K562 (cell line): ENCODE measurements around the gene NUDT6. TPM values are rescaled to one million over a fixed set of nuclear protein-coding genes. Genes with fewer than 3 reads are reported as not detected.

Experiments
- ARID1B ChIP-seq: fragments of 450-650 bp; IDR thresholded peaks from 2 replicates; pipeline ENCODE4 v1.6.1; 2016; ENCODE audit warnings: antibody characterized with exemption, mild to moderate bottlenecking, inconsistent platforms
- CHD4 ChIP-seq: fragments of 200-600 bp; sonication (generic); IDR thresholded peaks from 3 replicates; pipeline ENCODE4 v1.6.1; 2012; ENCODE audit warnings: low read depth, mild to moderate bottlenecking, mixed read lengths, low read length, inconsistent platforms; ENCODE audit not compliant: insufficient read depth, insufficient replicate concordance, poor library complexity, severe bottlenecking
- CSDE1 ChIP-seq, 2 experiments: fragments of 450-650 bp; IDR thresholded peaks; 2 replicates each; pipeline ENCODE4 v1.6.1; 2016; ENCODE audit warnings: mild to moderate bottlenecking in 1 of 2
- FOXP4 ChIP-seq: sonication (generic); formaldehyde crosslinking; IDR thresholded peaks from 2 replicates; pipeline ENCODE4 v1.8.0; 2022; ENCODE audit warnings: mild to moderate bottlenecking, missing genetic modification reagents, borderline replicate concordance
- ILF3 ChIP-seq: fragments of 450-650 bp; IDR thresholded peaks from 2 replicates; pipeline ENCODE4 v1.6.1; 2018; ENCODE audit warnings: antibody characterized with exemption, mild to moderate bottlenecking, moderate library complexity, borderline replicate concordance
- KAT8 ChIP-seq: fragments of 450-650 bp; IDR thresholded peaks from 2 replicates; pipeline ENCODE4 v1.6.1; 2016; ENCODE audit warnings: low read depth, mild to moderate bottlenecking
- MEF2D ChIP-seq: conservative IDR thresholded peaks from 2 replicates; pipeline ENCODE4 v1.6.1; 2016; ENCODE audit warnings: low read depth, missing genetic modification characterization, missing compliant biosample characterization
- MEIS2 ChIP-seq: fragments of 450-650 bp; IDR thresholded peaks from 2 replicates; pipeline ENCODE4 v1.6.1; 2014; ENCODE audit warnings: mild to moderate bottlenecking; ENCODE audit not compliant: partially characterized antibody
- MLLT1 ChIP-seq, 2 experiments: fragments of 450-650 bp; IDR thresholded peaks; 2 replicates each; pipeline ENCODE4 v1.6.1; 2016
- NR2C1 ChIP-seq, 2 experiments: fragments of 450-650 bp; IDR thresholded peaks; 2 replicates each; pipeline ENCODE4 v1.6.1; 2017; ENCODE audit warnings: mild to moderate bottlenecking in 2 of 2, antibody characterized with exemption in 1 of 2, inconsistent platforms in 1 of 2, missing compliant biosample characterization in 1 of 2, missing genetic modification characterization in 1 of 2
- RBBP5 ChIP-seq: fragments of 200-600 bp; sonication (generic); IDR thresholded peaks from 2 replicates; pipeline ENCODE4 v1.6.1; 2012; ENCODE audit warnings: borderline replicate concordance, mild to moderate bottlenecking, low read length, control low read depth, inconsistent platforms; ENCODE audit not compliant: insufficient read depth, poor library complexity, severe bottlenecking
- TAF9B ChIP-seq: fragments of 450-650 bp; IDR thresholded peaks from 2 replicates; pipeline ENCODE4 v1.6.1; 2018; ENCODE audit warnings: mild to moderate bottlenecking; ENCODE audit not compliant: partially characterized antibody
- ZNF507 ChIP-seq: conservative IDR thresholded peaks from 2 replicates; pipeline ENCODE4 v1.6.1; 2017; ENCODE audit warnings: missing genetic modification characterization, missing compliant biosample characterization
- polyA plus RNA-seq, 8 experiments: library from polyadenylated mRNA; depleted of rRNA in 4 of 8; stranded (reverse) in 5 of 8; unstranded in 3 of 8; fragments of >200 nt; fragmentation: Nextera tagmentation in 2 of 8; fragmentation: Illumina TruSeq in 1 of 8; extraction: Ambion mirVana in 2 of 8; extraction: Trizol in 1 of 8; gene quantifications; 2 replicates each; pipeline versions ENCODE4 v1.2.1 to v1.2.3, GENCODE V29; 2011 to 2014; ENCODE audit warnings: inconsistent platforms in 1 of 8, missing spikeins in 1 of 8
- total RNA-seq, 7 experiments: library from RNA; depleted of rRNA in 6 of 7; stranded (reverse); fragments of >200 nt in 6 of 7; fragmentation: Illumina TruSeq in 2 of 7; extraction: Trizol in 2 of 7; gene quantifications; 2 replicates each; pipeline versions ENCODE4 v1.2.1 to v1.2.3, GENCODE V29; 2011 to 2021; ENCODE audit warnings: low replicate concordance in 1 of 7
- TF ChIP-seq, protein P1 (sequence below): fragments of 250-450 bp; sonication (Bioruptor Pico); IDR thresholded peaks from 2 replicates; pipeline ENCODE4 v1.4.0; 2020; ENCODE audit warnings: borderline replicate concordance
- TF ChIP-seq, protein P2 (sequence below): fragments of 450-650 bp; formaldehyde crosslinking; IDR thresholded peaks from 2 replicates; pipeline ENCODE4 v1.4.0; 2020; ENCODE audit warnings: mild to moderate bottlenecking, moderate library complexity
- TF ChIP-seq, protein P3 (sequence below): fragments of 450-650 bp; IDR thresholded peaks from 2 replicates; pipeline ENCODE4 v1.6.1; 2016
- TF ChIP-seq, protein P4 (sequence below): sonication (generic); formaldehyde crosslinking; IDR thresholded peaks from 2 replicates; pipeline ENCODE4 v1.8.0; 2022; ENCODE audit warnings: missing genetic modification reagents, mild to moderate bottlenecking, moderate library complexity, borderline replicate concordance

The NUDT6 gene
- total and polyA plus RNA-seq, 9 of the 15 experiments (the other 6 are each of a cell fraction or from before 2014, with no cell fraction given), result 9.4 to 18.1 (median 13.4) TPM

GRCh38 chr4:122906859-122907305 is 15.5 kb downstream of the NUDT6 start (continued):
- TF ChIP-seq NR2C1 (IDR thresholded peaks at IDR 0.05) (no peak), NR2C1 (tag; IDR thresholded peaks at IDR 0.05) (peak; percentile 57; the same call in 1 of the 2 replicates), FOXP4 (no peak), CSDE1 (IDR thresholded peaks at IDR 0.05) (no peak), ZNF507 (tag) (no peak), KAT8 (no peak), MEF2D (tag) (peak; percentile 46; the same call in 1 of the 2 replicates), CHD4 (no peak), RBBP5 (no peak), MEIS2 (peak; percentile 73), ILF3 (no peak), MLLT1 (IDR thresholded peaks at IDR 0.05) (no peak), TAF9B (no peak), ARID1B (no peak)
- TF ChIP-seq, protein P1, sequence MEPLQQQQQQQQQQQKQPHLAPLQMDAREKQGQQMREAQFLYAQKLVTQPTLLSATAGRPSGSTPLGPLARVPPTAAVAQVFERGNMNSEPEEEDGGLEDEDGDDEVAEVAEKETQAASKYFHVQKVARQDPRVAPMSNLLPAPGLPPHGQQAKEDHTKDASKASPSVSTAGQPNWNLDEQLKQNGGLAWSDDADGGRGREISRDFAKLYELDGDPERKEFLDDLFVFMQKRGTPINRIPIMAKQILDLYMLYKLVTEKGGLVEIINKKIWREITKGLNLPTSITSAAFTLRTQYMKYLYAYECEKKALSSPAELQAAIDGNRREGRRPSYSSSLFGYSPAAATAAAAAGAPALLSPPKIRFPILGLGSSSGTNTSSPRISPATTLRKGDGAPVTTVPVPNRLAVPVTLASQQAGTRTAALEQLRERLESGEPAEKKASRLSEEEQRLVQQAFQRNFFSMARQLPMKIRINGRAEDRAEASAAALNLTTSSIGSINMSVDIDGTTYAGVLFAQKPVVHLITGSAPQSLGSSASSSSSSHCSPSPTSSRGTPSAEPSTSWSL, result no peak
- TF ChIP-seq, protein P2, sequence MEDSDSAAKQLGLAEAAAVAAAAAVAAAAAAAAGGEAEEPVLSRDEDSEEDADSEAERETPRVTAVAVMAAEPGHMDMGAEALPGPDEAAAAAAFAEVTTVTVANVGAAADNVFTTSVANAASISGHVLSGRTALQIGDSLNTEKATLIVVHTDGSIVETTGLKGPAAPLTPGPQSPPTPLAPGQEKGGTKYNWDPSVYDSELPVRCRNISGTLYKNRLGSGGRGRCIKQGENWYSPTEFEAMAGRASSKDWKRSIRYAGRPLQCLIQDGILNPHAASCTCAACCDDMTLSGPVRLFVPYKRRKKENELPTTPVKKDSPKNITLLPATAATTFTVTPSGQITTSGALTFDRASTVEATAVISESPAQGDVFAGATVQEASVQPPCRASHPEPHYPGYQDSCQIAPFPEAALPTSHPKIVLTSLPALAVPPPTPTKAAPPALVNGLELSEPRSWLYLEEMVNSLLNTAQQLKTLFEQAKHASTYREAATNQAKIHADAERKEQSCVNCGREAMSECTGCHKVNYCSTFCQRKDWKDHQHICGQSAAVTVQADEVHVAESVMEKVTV (CRISPR knock-in tag), result no peak
- TF ChIP-seq, protein P3, sequence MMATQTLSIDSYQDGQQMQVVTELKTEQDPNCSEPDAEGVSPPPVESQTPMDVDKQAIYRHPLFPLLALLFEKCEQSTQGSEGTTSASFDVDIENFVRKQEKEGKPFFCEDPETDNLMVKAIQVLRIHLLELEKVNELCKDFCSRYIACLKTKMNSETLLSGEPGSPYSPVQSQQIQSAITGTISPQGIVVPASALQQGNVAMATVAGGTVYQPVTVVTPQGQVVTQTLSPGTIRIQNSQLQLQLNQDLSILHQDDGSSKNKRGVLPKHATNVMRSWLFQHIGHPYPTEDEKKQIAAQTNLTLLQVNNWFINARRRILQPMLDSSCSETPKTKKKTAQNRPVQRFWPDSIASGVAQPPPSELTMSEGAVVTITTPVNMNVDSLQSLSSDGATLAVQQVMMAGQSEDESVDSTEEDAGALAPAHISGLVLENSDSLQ, result peak; percentile 87
- TF ChIP-seq, protein P4, sequence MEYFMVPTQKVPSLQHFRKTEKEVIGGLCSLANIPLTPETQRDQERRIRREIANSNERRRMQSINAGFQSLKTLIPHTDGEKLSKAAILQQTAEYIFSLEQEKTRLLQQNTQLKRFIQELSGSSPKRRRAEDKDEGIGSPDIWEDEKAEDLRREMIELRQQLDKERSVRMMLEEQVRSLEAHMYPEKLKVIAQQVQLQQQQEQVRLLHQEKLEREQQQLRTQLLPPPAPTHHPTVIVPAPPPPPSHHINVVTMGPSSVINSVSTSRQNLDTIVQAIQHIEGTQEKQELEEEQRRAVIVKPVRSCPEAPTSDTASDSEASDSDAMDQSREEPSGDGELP (CRISPR knock-in tag), result peak; percentile 25; the same call in 1 of the 2 replicates
